ENCODE measurements around the gene FMO1. TPM values are rescaled to one million over a fixed set of nuclear protein-coding genes. Genes with fewer than 3 reads are reported as not detected.

FMO1 gene
- total RNA-seq, 1 experiment from 2014 or later, result not detected

DNA sequence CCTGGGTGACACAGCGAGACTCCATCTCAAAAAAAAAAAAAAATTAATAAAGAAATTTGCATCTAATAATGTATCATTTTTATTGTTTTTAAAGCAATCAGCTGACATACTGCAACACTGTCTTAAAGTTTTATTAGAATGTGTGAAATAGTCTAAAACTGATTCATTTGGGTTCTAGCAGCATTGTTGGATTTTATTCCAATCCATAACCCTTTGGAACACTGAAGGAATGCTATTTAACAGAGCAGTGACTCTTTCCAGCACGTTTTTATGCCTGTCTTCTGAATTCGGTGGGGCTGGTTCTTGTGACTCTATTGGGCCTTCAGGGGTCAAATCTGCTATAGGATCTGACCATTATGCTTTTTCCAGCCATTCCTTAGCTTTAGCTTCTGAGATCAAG, 47.5 kb downstream of the FMO1 start:
- H3K36me3 Mint-ChIP-seq, result peaks cover 11% of the 10 kb centered on the region
- peaks cover 4% of the 10 kb centered on the region for H3K9me3 Mint-ChIP-seq
- H3K27ac Mint-ChIP-seq, result no peak overlapping the region
- ChIA-PET POLR2A (no interaction called here), CTCF (interaction anchor here (1.8 to 5.4 kb wide), 4 partner anchors 11 to 51 kb away, joined by 4 to 43 read pairs (median 5); partner anchors contain the start of gene FMO4)
- H3K27me3 Mint-ChIP-seq (ENCODE audit: low read depth), result no peaks in the 10 kb centered on the region
- peaks cover 63% of the 10 kb centered on the region for H3K4me1 Mint-ChIP-seq
- no peak overlapping the region for H3K4me3 Mint-ChIP-seq
- DNase-seq (ENCODE audit: low spot score) (no peak), ATAC-seq (no peak)
- no peak for TF ChIP-seq SMAD4 (CRISPR knock-in tag; IDR thresholded peaks at IDR 0.05)
- no peak for TF ChIP-seq IRF2 (CRISPR knock-in tag; IDR thresholded peaks at IDR 0.05; ENCODE audit: borderline replicate concordance, low read depth)
- no peak for TF ChIP-seq SP1 (CRISPR knock-in tag; conservative IDR thresholded peaks at IDR 0.05)
- TF ChIP-seq ETV6 (CRISPR knock-in tag; IDR thresholded peaks at IDR 0.05), result no peak
- TF ChIP-seq NR3C1 (CRISPR knock-in tag; conservative IDR thresholded peaks at IDR 0.05; ENCODE audit: low read depth), result no peak
- no peak for TF ChIP-seq JUN (CRISPR knock-in tag; IDR thresholded peaks at IDR 0.05)
- no peak for TF ChIP-seq ZNF121 (CRISPR knock-in tag; IDR thresholded peaks at IDR 0.05)
- TF ChIP-seq EMX1 (CRISPR knock-in tag; IDR thresholded peaks at IDR 0.05), result no peak
- TF ChIP-seq FOXP1 (CRISPR knock-in tag; IDR thresholded peaks at IDR 0.05; ENCODE audit: borderline replicate concordance), result no peak
- TF ChIP-seq NFE2L1 (CRISPR knock-in tag; IDR thresholded peaks at IDR 0.05), result no peak
- TF ChIP-seq ARID4B (CRISPR knock-in tag; IDR thresholded peaks at IDR 0.05; ENCODE audit: borderline replicate concordance), result no peak
- TF ChIP-seq HMGA2 (CRISPR knock-in tag; IDR thresholded peaks at IDR 0.05), result no peak
- TF ChIP-seq, protein P1, sequence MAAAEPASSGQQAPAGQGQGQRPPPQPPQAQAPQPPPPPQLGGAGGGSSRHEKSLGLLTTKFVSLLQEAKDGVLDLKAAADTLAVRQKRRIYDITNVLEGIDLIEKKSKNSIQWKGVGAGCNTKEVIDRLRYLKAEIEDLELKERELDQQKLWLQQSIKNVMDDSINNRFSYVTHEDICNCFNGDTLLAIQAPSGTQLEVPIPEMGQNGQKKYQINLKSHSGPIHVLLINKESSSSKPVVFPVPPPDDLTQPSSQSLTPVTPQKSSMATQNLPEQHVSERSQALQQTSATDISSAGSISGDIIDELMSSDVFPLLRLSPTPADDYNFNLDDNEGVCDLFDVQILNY (CRISPR knock-in tag; IDR thresholded peaks at IDR 0.05), result no peak
- no peak for TF ChIP-seq ZNF219 (CRISPR knock-in tag; IDR thresholded peaks at IDR 0.05; ENCODE audit: borderline replicate concordance)
- TF ChIP-seq, protein P2, sequence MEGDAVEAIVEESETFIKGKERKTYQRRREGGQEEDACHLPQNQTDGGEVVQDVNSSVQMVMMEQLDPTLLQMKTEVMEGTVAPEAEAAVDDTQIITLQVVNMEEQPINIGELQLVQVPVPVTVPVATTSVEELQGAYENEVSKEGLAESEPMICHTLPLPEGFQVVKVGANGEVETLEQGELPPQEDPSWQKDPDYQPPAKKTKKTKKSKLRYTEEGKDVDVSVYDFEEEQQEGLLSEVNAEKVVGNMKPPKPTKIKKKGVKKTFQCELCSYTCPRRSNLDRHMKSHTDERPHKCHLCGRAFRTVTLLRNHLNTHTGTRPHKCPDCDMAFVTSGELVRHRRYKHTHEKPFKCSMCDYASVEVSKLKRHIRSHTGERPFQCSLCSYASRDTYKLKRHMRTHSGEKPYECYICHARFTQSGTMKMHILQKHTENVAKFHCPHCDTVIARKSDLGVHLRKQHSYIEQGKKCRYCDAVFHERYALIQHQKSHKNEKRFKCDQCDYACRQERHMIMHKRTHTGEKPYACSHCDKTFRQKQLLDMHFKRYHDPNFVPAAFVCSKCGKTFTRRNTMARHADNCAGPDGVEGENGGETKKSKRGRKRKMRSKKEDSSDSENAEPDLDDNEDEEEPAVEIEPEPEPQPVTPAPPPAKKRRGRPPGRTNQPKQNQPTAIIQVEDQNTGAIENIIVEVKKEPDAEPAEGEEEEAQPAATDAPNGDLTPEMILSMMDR (IDR thresholded peaks at IDR 0.05), result no peak
- TF ChIP-seq CREB1 (CRISPR knock-in tag; IDR thresholded peaks at IDR 0.05), result no peak

DNA sequence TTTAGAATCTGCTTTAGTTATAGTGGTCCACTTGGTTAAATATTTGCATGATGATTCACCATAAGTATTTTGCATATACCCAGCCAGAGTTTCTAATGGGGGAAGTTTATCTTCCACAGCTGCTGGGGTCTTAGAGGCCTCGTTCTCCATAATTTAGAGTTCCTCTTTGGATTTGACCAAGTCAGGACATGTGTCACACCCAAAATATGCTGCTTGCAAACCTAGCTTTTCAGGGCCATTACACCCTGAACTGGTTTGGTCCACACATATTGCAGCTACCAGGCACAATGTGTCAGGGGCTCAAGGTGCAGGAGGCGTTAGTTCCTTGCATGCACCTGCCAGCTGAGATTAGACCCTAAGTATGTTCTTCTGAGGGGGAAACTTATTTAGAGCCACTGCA, 48.6 kb downstream of the FMO1 start:
- no peak for ATAC-seq
- ChIA-PET CTCF (interaction anchor here (1.0 to 5.4 kb wide), 3 partner anchors 17 to 70 kb away, joined by 3 to 43 read pairs (median 10); partner anchors contain the start of gene FMO4), POLR2A (no interaction called here)
- DNase-seq (ENCODE audit: low spot score), result no peak
- Mint-ChIP-seq H3K4me1 (peaks cover 71% of the 10 kb centered on the region), H3K27me3 (ENCODE audit: low read depth) (no peaks in the 10 kb centered on the region), H3K4me3 (peak overlapping the region; percentile 26; the same call in 1 of the 2 replicates), H3K9me3 (peaks cover 9% of the 10 kb centered on the region), H3K27ac (peak overlapping the region; percentile 97), H3K36me3 (peaks cover 15% of the 10 kb centered on the region)
- TF ChIP-seq NFE2L1 (CRISPR knock-in tag; IDR thresholded peaks at IDR 0.05) (no peak), RELA (CRISPR knock-in tag; IDR thresholded peaks at IDR 0.05; ENCODE audit: borderline replicate concordance) (no peak), ZNF425 (CRISPR knock-in tag; conservative IDR thresholded peaks at IDR 0.05) (no peak), NFATC4 (CRISPR knock-in tag; IDR thresholded peaks at IDR 0.05) (no peak), CBFB (CRISPR knock-in tag; IDR thresholded peaks at IDR 0.05; ENCODE audit: low read depth) (no peak), ZNF423 (CRISPR knock-in tag; IDR thresholded peaks at IDR 0.05) (no peak), ATF1 (CRISPR knock-in tag; IDR thresholded peaks at IDR 0.05) (no peak)
- TF ChIP-seq, protein P2 (IDR thresholded peaks at IDR 0.05), result no peak
- TF ChIP-seq, protein P3, sequence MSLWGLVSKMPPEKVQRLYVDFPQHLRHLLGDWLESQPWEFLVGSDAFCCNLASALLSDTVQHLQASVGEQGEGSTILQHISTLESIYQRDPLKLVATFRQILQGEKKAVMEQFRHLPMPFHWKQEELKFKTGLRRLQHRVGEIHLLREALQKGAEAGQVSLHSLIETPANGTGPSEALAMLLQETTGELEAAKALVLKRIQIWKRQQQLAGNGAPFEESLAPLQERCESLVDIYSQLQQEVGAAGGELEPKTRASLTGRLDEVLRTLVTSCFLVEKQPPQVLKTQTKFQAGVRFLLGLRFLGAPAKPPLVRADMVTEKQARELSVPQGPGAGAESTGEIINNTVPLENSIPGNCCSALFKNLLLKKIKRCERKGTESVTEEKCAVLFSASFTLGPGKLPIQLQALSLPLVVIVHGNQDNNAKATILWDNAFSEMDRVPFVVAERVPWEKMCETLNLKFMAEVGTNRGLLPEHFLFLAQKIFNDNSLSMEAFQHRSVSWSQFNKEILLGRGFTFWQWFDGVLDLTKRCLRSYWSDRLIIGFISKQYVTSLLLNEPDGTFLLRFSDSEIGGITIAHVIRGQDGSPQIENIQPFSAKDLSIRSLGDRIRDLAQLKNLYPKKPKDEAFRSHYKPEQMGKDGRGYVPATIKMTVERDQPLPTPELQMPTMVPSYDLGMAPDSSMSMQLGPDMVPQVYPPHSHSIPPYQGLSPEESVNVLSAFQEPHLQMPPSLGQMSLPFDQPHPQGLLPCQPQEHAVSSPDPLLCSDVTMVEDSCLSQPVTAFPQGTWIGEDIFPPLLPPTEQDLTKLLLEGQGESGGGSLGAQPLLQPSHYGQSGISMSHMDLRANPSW (CRISPR knock-in tag; conservative IDR thresholded peaks at IDR 0.05; ENCODE audit: low read depth), result no peak
